ENCODE measurements around the gene TNRC18.

TNRC18 gene

GRCh38 chr7:5455581-5456219 lies 32.1 kb upstream of the TNRC18 start:
- Histone ChIP-seq H2AFZ (ENCODE audit: low read length) (no peak overlapping the region), H3K27me3 (ENCODE audit: insufficient read depth, low read length) (no peaks in the 10 kb centered on the region), H3K36me3 (ENCODE audit: insufficient read depth, low read length) (no peaks in the 10 kb centered on the region), H3K9me2 (ENCODE audit: low read depth, low read length) (no peaks in the 10 kb centered on the region), H4K20me1 (ENCODE audit: insufficient read depth, low read length) (no peaks in the 10 kb centered on the region), H3K79me2 (ENCODE audit: insufficient read depth, low read length) (no peaks in the 10 kb centered on the region), H3K9me3 (ENCODE audit: low read length) (no peaks in the 10 kb centered on the region), H3K4me1 (ENCODE audit: insufficient read depth, low read length, severe bottlenecking) (no peaks in the 10 kb centered on the region), H3K4me3 (ENCODE audit: low read depth, low read length, poor library complexity, severe bottlenecking) (no peak overlapping the region), H3K9ac (ENCODE audit: low read length) (no peak overlapping the region), H3K27ac (ENCODE audit: low read depth, low read length, poor library complexity, severe bottlenecking) (no peak overlapping the region), H3K4me2 (ENCODE audit: low read length) (no peak overlapping the region), H3F3A (ENCODE audit: insufficient read depth, low read length) (no peaks in the 10 kb centered on the region)
- TF ChIP-seq CTCF (IDR thresholded peaks at IDR 0.05; ENCODE audit: low read length) (no peak), EZH2 (IDR thresholded peaks at IDR 0.05; ENCODE audit: borderline replicate concordance, low read length) (no peak)

- H3K27ac ChIP-seq (ENCODE audit: low read depth, low read length, poor library complexity, severe bottlenecking), result no peak overlapping the region
- TF ChIP-seq CTCF (IDR thresholded peaks at IDR 0.05; ENCODE audit: low read length), result no peak
- no peak for TF ChIP-seq EZH2 (IDR thresholded peaks at IDR 0.05; ENCODE audit: borderline replicate concordance, low read length)
- H3K9ac ChIP-seq (ENCODE audit: low read length), result no peak overlapping the region
- H3K4me2 ChIP-seq (ENCODE audit: low read length), result no peak overlapping the region
- H3K4me1 ChIP-seq (ENCODE audit: insufficient read depth, low read length, severe bottlenecking), result no peaks in the 10 kb centered on the region
- no peaks in the 10 kb centered on the region for H3K27me3 ChIP-seq (ENCODE audit: insufficient read depth, low read length)
- no peaks in the 10 kb centered on the region for H4K20me1 ChIP-seq (ENCODE audit: insufficient read depth, low read length)
- H3K36me3 ChIP-seq (ENCODE audit: insufficient read depth, low read length), result no peaks in the 10 kb centered on the region
- H3K9me3 ChIP-seq (ENCODE audit: low read length), result no peaks in the 10 kb centered on the region
- no peak overlapping the region for H3K4me3 ChIP-seq (ENCODE audit: low read depth, low read length, poor library complexity, severe bottlenecking)
- no peaks in the 10 kb centered on the region for H3K79me2 ChIP-seq (ENCODE audit: insufficient read depth, low read length)
- H3K9me2 ChIP-seq (ENCODE audit: low read depth, low read length), result no peaks in the 10 kb centered on the region
- no peaks in the 10 kb centered on the region for H3F3A ChIP-seq (ENCODE audit: insufficient read depth, low read length)
- no peak overlapping the region for H2AFZ ChIP-seq (ENCODE audit: low read length)
These were observed 31.5 kb upstream of the TNRC18 start for GRCh38 chr7:5455175-5455574.

GRCh38 chr7:5454485-5454884 lies 30.9 kb upstream of the TNRC18 start:
- H3K9me2 ChIP-seq (ENCODE audit: low read depth, low read length), result no peaks in the 10 kb centered on the region
- no peaks in the 10 kb centered on the region for H3K36me3 ChIP-seq (ENCODE audit: insufficient read depth, low read length)
- H3K27ac ChIP-seq (ENCODE audit: low read depth, low read length, poor library complexity, severe bottlenecking), result no peak overlapping the region
- no peaks in the 10 kb centered on the region for H3K27me3 ChIP-seq (ENCODE audit: insufficient read depth, low read length)
- no peak for TF ChIP-seq CTCF (IDR thresholded peaks at IDR 0.05; ENCODE audit: low read length)
- no peak for TF ChIP-seq EZH2 (IDR thresholded peaks at IDR 0.05; ENCODE audit: borderline replicate concordance, low read length)
- H4K20me1 ChIP-seq (ENCODE audit: insufficient read depth, low read length), result no peaks in the 10 kb centered on the region
- no peaks in the 10 kb centered on the region for H3K4me1 ChIP-seq (ENCODE audit: insufficient read depth, low read length, severe bottlenecking)
- no peaks in the 10 kb centered on the region for H3F3A ChIP-seq (ENCODE audit: insufficient read depth, low read length)
- H3K4me2 ChIP-seq (ENCODE audit: low read length), result no peak overlapping the region
- no peak overlapping the region for H3K9ac ChIP-seq (ENCODE audit: low read length)
- H3K9me3 ChIP-seq (ENCODE audit: low read length), result no peaks in the 10 kb centered on the region
- no peaks in the 10 kb centered on the region for H3K79me2 ChIP-seq (ENCODE audit: insufficient read depth, low read length)
- H2AFZ ChIP-seq (ENCODE audit: low read length), result no peak overlapping the region
- H3K4me3 ChIP-seq (ENCODE audit: low read depth, low read length, poor library complexity, severe bottlenecking), result no peak overlapping the region
